Uterus (tissue), 4 donors: Measurements from ENCODE around the gene PDGFRB. TPM values are rescaled to one million over a fixed set of nuclear protein-coding genes. Genes with fewer than 3 reads are reported as not detected.
"Not testable (repeated sequence)": the region's sequence is repeated elsewhere in the genome, so short reads cannot be mapped to it uniquely, and the experiment has no call there.

Source experiments
- DNase-seq, 2 donors: peaks; one replicate each; pipeline ENCODE4 v3.0.0-alpha.2; 2019 to 2020
- H3K27ac ChIP-seq, 2 donors: fragments of 200-600 bp; sonication (generic); 1 replicate in 1 of 2; 2 replicates in 1 of 2; pipeline ENCODE4 v1.5.1; 2016 to 2018
- H3K27me3 ChIP-seq, 2 donors: fragments of 200-600 bp; sonication (generic); one replicate each; pipeline ENCODE4 v1.5.1; 2018 to 2019; ENCODE audit warnings: control low read depth in 1 of 2
- H3K36me3 ChIP-seq, 2 donors: fragments of 200-600 bp; sonication (generic); one replicate each; pipeline ENCODE4 v1.5.1; 2019; ENCODE audit warnings: control low read depth in 1 of 2
- H3K4me1 ChIP-seq, 2 donors: fragments of 200-600 bp; sonication (generic); one replicate each; pipeline ENCODE4 v1.5.1; 2018 to 2019; ENCODE audit warnings: control low read depth in 1 of 2
- H3K4me3 ChIP-seq, 2 donors: fragments of 200-600 bp; sonication (generic); 1 replicate in 1 of 2; 2 replicates in 1 of 2; pipeline ENCODE4 v1.5.1; 2018 to 2019; ENCODE audit warnings: mild to moderate bottlenecking in 1 of 2
- H3K9me3 ChIP-seq, 2 donors: fragments of 200-600 bp; sonication (generic); one replicate each; pipeline ENCODE4 v1.5.1; 2019; ENCODE audit warnings: control low read depth in 1 of 2
- CTCF ChIP-seq, 4 experiments: fragments of 200-600 bp in 2 of 4; fragments of 450-650 bp in 2 of 4; sonication (generic) in 2 of 4; IDR thresholded peaks; one replicate each; pipeline ENCODE4 v1.5.1; 2016 to 2019; ENCODE audit warnings: antibody characterized with exemption in 4 of 4, mild to moderate bottlenecking in 2 of 4, moderate library complexity in 1 of 4
- POLR2A ChIP-seq, 2 donors: fragments of 450-650 bp; IDR thresholded peaks; one replicate each; pipeline ENCODE4 v1.6.1; 2016; ENCODE audit warnings: antibody characterized with exemption in 2 of 2, mild to moderate bottlenecking in 1 of 2, moderate library complexity in 1 of 2
- intact Hi-C: fragments of 100-400 bp; cut with DNase I; formaldehyde crosslinking; loops from one replicate; pipeline ENCODE4 v1.15.1; 2023; ENCODE audit warnings: low total_unique reads
- total RNA-seq, 4 donors: library from RNA; depleted of rRNA in 3 of 4; stranded (reverse); fragments of >200 nt in 3 of 4; gene quantifications; one replicate each; pipeline versions ENCODE4 v1.1.0 to v1.2.4, GENCODE V29; 2014 to 2023
- donor health status: DM: yes; HTN: yes; CAD: no.

The PDGFRB gene
- total RNA-seq, 4 donors from 2014 or later: 60.2 to 378 (median 235) TPM

GRCh38 chr5:150085950-150086715, 69.5 kb downstream of the PDGFRB start, which contains the start of gene CSF1R:
CSF1R (minus strand) TSS chr5:150086554; CDS start chr5:150086427, 127 bp downstream.
- no peak for DNase-seq
- H3K9me3 ChIP-seq: no peaks in the 10 kb centered on the region
- intact Hi-C loops: no loop called here
- H3K36me3 ChIP-seq: peaks cover 0 to 2% of the 10 kb centered on the region in 2 donors
- no peaks in the 10 kb centered on the region for H3K4me1 ChIP-seq
- H3K27me3 ChIP-seq: no peaks in the 10 kb centered on the region
- no peak within 1 kb of the TSS for H3K4me3 ChIP-seq
- H3K27ac ChIP-seq: no peak within 1 kb of the TSS
- no peak for TF ChIP-seq CTCF (IDR thresholded peaks at IDR 0.05)
- TF ChIP-seq POLR2A (IDR thresholded peaks at IDR 0.05): no peak

- Histone ChIP-seq H3K4me1 (no peaks in the 10 kb centered on the region), H3K27me3 (no peaks in the 10 kb centered on the region), H3K27ac (no peak overlapping the region), H3K36me3 (no peaks in the 10 kb centered on the region), H3K4me3 (no peak overlapping the region), H3K9me3 (no peaks in the 10 kb centered on the region)
- no peak for DNase-seq
- TF ChIP-seq CTCF (IDR thresholded peaks at IDR 0.05): no peak
- TF ChIP-seq POLR2A (IDR thresholded peaks at IDR 0.05): no peak
- intact Hi-C loops: no loop called here
Observed at GRCh38 chr5:150085191-150085912, 70.3 kb downstream of the PDGFRB start.

- H3K4me1 ChIP-seq, H3K36me3 ChIP-seq, DNase-seq, intact Hi-C loops, H3K27ac ChIP-seq, H3K4me3 ChIP-seq, H3K27me3 ChIP-seq, H3K9me3 ChIP-seq: not testable (repeated sequence)
Observed at GRCh38 chr5:150084754-150085153, 70.9 kb downstream of the PDGFRB start.

DNA sequence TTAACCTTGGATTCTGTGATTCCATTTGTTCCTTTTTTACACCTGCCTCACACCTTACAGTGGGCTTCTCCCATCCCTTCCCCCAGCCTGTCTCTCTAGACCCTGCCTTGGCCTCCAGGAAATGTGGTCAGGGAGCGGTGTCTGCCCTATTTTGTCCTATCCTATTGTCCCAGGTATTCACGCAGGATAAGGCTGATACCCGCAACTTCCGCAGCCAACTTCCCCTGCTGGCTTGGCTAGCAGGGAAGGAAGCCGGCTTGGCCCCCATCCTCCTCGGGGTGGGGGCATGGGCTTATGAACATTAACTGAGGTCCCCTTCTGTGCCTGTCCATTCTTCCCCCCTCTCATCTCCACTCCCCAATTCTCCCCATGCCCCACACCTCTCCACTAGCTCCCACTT, 72.8 kb downstream of the PDGFRB start:
- Histone ChIP-seq H3K4me3 (no peak overlapping the region), H3K36me3 (no peaks in the 10 kb centered on the region), H3K27ac (no peak overlapping the region), H3K27me3 (no peaks in the 10 kb centered on the region), H3K9me3 (no peaks in the 10 kb centered on the region), H3K4me1 (no peaks in the 10 kb centered on the region)
- intact Hi-C loops: no loop called here
- TF ChIP-seq CTCF (IDR thresholded peaks at IDR 0.05) (no peak), POLR2A (IDR thresholded peaks at IDR 0.05) (no peak)
- DNase-seq: peak in 1 of 2 donors; percentile 6

DNA sequence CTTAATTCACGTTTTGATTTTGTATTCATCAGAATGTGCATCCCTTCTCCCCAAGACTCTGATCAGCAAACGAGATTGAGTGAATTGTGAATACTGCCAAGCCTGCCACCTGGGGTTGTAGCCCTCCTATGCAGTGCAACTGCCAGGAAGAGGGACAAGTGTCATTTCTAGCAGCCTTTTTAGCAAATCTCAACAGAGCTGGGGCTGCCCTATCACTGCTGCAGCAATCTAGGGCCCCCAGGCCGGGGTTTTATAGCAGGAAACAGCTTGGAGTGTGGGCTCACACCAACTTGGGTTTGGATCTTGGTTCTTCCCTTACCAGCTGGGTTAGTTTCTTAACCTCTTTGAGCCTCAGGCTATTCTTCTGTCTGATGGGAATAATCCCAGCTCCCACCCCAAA, 73.3 kb downstream of the PDGFRB start:
- no peaks in the 10 kb centered on the region for H3K4me1 ChIP-seq
- H3K27me3 ChIP-seq: no peaks in the 10 kb centered on the region
- no peak for DNase-seq
- H3K36me3 ChIP-seq: no peaks in the 10 kb centered on the region
- H3K4me3 ChIP-seq: no peak overlapping the region
- TF ChIP-seq CTCF (IDR thresholded peaks at IDR 0.05): no peak
- TF ChIP-seq POLR2A (IDR thresholded peaks at IDR 0.05): no peak
- H3K27ac ChIP-seq: no peak overlapping the region
- H3K9me3 ChIP-seq: no peaks in the 10 kb centered on the region
- intact Hi-C loops: no loop called here
